Astrocyte of the cerebellum (primary cell): ENCODE data around the gene OR5AN1.
"Not testable (repeated sequence)": the region's sequence is repeated elsewhere in the genome, so short reads cannot be mapped to it uniquely, and the experiment has no call there.

Experiments used
- DNase-seq: peaks from one replicate; pipeline ENCODE4 v3.0.0-alpha.2; 2011; ENCODE audit warnings: low read depth
- H3K4me3 ChIP-seq: 2 replicates; pipeline ENCODE4 v1.5.1; 2011; ENCODE audit warnings: mild to moderate bottlenecking, low read depth, low read length, moderate library complexity
- in situ Hi-C: cut with HindIII; loops from 2 replicates; pipeline ENCODE4 v1.10.0; 2017; ENCODE audit warnings: low sequenced_read_pairs
- TF ChIP-seq, protein P1 (sequence below): IDR thresholded peaks from 2 replicates; pipeline ENCODE4 v1.5.1; 2012; ENCODE audit warnings: low read length, low read depth, moderate library complexity, mild to moderate bottlenecking; ENCODE audit errors: missing control alignments

OR5AN1 gene, protein sequence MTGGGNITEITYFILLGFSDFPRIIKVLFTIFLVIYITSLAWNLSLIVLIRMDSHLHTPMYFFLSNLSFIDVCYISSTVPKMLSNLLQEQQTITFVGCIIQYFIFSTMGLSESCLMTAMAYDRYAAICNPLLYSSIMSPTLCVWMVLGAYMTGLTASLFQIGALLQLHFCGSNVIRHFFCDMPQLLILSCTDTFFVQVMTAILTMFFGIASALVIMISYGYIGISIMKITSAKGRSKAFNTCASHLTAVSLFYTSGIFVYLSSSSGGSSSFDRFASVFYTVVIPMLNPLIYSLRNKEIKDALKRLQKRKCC

GRCh38 chr11:59358595-59358994 lies at the start of gene OR5AN1:
OR5AN1 (plus strand) TSS chr11:59358895; CDS start chr11:59364459, 5,564 bp downstream.
- in situ Hi-C loops, result no loop called here

DNA sequence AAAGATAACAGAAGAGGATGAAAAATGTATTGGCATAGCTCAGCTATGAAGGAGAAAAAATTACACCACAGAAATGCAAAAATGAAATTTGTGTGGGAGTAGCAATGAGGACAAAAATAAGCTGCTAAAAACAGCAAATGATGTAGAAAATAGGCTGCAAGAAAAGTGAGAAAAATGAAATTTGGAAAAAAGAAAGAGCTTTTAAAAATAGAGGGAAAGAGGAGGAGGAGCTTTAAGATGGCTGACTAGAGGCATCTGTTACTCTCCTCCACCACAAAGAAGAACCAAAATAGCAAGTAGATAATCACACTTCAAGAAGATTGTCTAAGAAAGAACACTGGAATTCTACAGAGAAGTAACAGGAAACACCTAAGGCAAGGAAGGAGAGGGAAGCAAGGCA lies 23.7 kb upstream of the OR5AN1 start:
- TF ChIP-seq, protein P1, sequence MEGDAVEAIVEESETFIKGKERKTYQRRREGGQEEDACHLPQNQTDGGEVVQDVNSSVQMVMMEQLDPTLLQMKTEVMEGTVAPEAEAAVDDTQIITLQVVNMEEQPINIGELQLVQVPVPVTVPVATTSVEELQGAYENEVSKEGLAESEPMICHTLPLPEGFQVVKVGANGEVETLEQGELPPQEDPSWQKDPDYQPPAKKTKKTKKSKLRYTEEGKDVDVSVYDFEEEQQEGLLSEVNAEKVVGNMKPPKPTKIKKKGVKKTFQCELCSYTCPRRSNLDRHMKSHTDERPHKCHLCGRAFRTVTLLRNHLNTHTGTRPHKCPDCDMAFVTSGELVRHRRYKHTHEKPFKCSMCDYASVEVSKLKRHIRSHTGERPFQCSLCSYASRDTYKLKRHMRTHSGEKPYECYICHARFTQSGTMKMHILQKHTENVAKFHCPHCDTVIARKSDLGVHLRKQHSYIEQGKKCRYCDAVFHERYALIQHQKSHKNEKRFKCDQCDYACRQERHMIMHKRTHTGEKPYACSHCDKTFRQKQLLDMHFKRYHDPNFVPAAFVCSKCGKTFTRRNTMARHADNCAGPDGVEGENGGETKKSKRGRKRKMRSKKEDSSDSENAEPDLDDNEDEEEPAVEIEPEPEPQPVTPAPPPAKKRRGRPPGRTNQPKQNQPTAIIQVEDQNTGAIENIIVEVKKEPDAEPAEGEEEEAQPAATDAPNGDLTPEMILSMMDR, result no peak
- no peak for DNase-seq
- in situ Hi-C loops, result no loop called here
- H3K4me3 ChIP-seq, result no peak overlapping the region

More at GRCh38 chr11:59358595-59358994, at the start of gene OR5AN1:
- DNase-seq, result no peak
- no peak within 1 kb of the TSS for H3K4me3 ChIP-seq
- TF ChIP-seq, protein P1, result no peak

GRCh38 chr11:59336176-59336575 lies 22.5 kb upstream of the OR5AN1 start:
- TF ChIP-seq, protein P1, result no peak
- no peak for DNase-seq
- no peak overlapping the region for H3K4me3 ChIP-seq
- in situ Hi-C loops, result no loop called here

- TF ChIP-seq, protein P1, result no peak
- in situ Hi-C loops, result no loop called here
- no peak for DNase-seq
- H3K4me3 ChIP-seq, result no peak overlapping the region
Observed at GRCh38 chr11:59336931-59337330, 21.8 kb upstream of the OR5AN1 start.

- H3K4me3 ChIP-seq, in situ Hi-C loops, DNase-seq: not testable (repeated sequence)
Observed at GRCh38 chr11:59349657-59350056, 9.0 kb upstream of the OR5AN1 start.

GRCh38 chr11:59355226-59355625 lies 3.5 kb upstream of the OR5AN1 start:
- in situ Hi-C loops, result no loop called here
- TF ChIP-seq, protein P1, result no peak
- no peak overlapping the region for H3K4me3 ChIP-seq
- DNase-seq, result no peak

- no peak for DNase-seq
- in situ Hi-C loops, result no loop called here
- H3K4me3 ChIP-seq, result no peak overlapping the region
- TF ChIP-seq, protein P1, result no peak
Observed at GRCh38 chr11:59356561-59356960, 2.1 kb upstream of the OR5AN1 start.
